Measurements from ENCODE around the gene MIS18BP1. TPM values are rescaled to one million over a fixed set of nuclear protein-coding genes. Genes with fewer than 3 reads are reported as not detected.

Gene MIS18BP1
- total and polyA plus RNA-seq, 9 of the 15 experiments (the other 6 are each of a cell fraction or from before 2014, with no cell fraction given): 5.0 to 29.1 (median 19.1) TPM

DNA sequence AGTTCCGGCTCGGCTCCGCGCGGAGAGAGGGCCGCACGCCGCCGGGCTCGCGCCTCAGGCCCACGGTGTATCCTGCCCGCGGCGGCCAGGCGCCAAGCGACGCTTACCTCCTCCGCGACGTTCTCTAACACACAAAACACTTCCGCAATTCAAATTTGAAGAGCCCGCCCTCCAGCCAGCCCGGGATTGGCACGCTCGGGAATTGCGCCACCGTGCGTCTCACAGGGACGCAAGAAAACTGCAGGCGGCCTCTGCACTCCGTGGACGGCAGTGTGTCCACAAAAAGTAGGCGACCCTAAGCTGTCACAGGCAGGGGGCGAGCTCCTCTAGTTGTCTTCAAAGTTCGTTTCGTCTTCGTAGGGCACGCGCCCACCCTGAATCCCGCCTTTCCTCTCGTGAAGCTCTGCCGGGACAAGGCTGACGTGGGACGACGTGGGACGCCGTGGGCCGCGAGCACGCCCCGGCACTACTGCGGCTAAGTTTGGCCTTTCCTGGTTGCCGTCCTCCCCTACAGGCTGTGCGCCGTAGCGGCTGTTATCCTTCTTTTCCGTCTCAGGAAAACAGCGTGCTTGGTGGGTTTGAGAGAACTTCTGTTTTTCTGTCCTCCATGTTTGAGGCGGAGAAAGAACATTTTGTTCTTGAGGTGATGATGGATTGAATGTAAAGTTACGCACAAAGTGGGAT lies at the start of gene MIS18BP1 (continued):
- TF ChIP-seq, protein P1, sequence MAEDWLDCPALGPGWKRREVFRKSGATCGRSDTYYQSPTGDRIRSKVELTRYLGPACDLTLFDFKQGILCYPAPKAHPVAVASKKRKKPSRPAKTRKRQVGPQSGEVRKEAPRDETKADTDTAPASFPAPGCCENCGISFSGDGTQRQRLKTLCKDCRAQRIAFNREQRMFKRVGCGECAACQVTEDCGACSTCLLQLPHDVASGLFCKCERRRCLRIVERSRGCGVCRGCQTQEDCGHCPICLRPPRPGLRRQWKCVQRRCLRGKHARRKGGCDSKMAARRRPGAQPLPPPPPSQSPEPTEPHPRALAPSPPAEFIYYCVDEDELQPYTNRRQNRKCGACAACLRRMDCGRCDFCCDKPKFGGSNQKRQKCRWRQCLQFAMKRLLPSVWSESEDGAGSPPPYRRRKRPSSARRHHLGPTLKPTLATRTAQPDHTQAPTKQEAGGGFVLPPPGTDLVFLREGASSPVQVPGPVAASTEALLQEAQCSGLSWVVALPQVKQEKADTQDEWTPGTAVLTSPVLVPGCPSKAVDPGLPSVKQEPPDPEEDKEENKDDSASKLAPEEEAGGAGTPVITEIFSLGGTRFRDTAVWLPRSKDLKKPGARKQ (CRISPR knock-in tag; IDR thresholded peaks at IDR 0.05): peak; percentile 99
- TF ChIP-seq, protein P2, sequence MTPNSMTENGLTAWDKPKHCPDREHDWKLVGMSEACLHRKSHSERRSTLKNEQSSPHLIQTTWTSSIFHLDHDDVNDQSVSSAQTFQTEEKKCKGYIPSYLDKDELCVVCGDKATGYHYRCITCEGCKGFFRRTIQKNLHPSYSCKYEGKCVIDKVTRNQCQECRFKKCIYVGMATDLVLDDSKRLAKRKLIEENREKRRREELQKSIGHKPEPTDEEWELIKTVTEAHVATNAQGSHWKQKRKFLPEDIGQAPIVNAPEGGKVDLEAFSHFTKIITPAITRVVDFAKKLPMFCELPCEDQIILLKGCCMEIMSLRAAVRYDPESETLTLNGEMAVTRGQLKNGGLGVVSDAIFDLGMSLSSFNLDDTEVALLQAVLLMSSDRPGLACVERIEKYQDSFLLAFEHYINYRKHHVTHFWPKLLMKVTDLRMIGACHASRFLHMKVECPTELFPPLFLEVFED (CRISPR knock-in tag; conservative IDR thresholded peaks at IDR 0.05): no peak
- TF ChIP-seq, protein P3, sequence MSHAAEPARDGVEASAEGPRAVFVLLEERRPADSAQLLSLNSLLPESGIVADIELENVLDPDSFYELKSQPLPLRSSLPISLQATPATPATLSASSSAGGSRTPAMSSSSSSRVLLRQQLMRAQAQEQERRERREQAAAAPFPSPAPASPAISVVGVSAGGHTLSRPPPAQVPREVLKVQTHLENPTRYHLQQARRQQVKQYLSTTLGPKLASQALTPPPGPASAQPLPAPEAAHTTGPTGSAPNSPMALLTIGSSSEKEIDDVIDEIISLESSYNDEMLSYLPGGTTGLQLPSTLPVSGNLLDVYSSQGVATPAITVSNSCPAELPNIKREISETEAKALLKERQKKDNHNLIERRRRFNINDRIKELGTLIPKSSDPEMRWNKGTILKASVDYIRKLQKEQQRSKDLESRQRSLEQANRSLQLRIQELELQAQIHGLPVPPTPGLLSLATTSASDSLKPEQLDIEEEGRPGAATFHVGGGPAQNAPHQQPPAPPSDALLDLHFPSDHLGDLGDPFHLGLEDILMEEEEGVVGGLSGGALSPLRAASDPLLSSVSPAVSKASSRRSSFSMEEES (CRISPR knock-in tag; IDR thresholded peaks at IDR 0.05): no peak
- TF ChIP-seq, protein P4, sequence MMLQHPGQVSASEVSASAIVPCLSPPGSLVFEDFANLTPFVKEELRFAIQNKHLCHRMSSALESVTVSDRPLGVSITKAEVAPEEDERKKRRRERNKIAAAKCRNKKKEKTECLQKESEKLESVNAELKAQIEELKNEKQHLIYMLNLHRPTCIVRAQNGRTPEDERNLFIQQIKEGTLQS (IDR thresholded peaks at IDR 0.05): peak; percentile 66
- TF ChIP-seq, protein P4 (CRISPR knock-in tag; conservative IDR thresholded peaks at IDR 0.05): no peak
- TF ChIP-seq CCAR2 (IDR thresholded peaks at IDR 0.05; ENCODE audit: low read depth, low read length) (no peak), DPF2 (IDR thresholded peaks at IDR 0.05) (no peak), ZNF785 (CRISPR knock-in tag; IDR thresholded peaks at IDR 0.05) (no peak), ZNF197 (CRISPR knock-in tag; IDR thresholded peaks at IDR 0.05; ENCODE audit: low read depth) (no peak), KAT8 (IDR thresholded peaks at IDR 0.05; ENCODE audit: low read depth) (no peak), ZNF23 (CRISPR knock-in tag; IDR thresholded peaks at IDR 0.05) (no peak), DNMT1 (IDR thresholded peaks at IDR 0.05) (no peak), NRF1 (conservative IDR thresholded peaks at IDR 0.05 in 1 of 2, IDR thresholded peaks at IDR 0.05 in 1 of 2) (peak; percentile 24 to 31; a peak in 2 of 4 replicates), SMARCE1 (IDR thresholded peaks at IDR 0.05) (no peak), ZNF707 (CRISPR knock-in tag; conservative IDR thresholded peaks at IDR 0.05) (no peak), CBFA2T2 (conservative IDR thresholded peaks at IDR 0.05) (no peak), BMI1 (IDR thresholded peaks at IDR 0.05; ENCODE audit: low read length) (no peak), TBP (optimal IDR thresholded peaks at IDR 0.05; ENCODE audit: low read depth, low read length) (peak; percentile 56), KLF6 (CRISPR knock-in tag; IDR thresholded peaks at IDR 0.05; ENCODE audit: borderline replicate concordance) (no peak), CBFA2T3 (IDR thresholded peaks at IDR 0.05) (no peak), ZBTB7A (IDR thresholded peaks at IDR 0.05; ENCODE audit: borderline replicate concordance, control insufficient read depth, low read depth, low read length) (no peak), HDAC6 (IDR thresholded peaks at IDR 0.05; ENCODE audit: low read depth, low read length) (no peak)
- TF ChIP-seq, protein P5, sequence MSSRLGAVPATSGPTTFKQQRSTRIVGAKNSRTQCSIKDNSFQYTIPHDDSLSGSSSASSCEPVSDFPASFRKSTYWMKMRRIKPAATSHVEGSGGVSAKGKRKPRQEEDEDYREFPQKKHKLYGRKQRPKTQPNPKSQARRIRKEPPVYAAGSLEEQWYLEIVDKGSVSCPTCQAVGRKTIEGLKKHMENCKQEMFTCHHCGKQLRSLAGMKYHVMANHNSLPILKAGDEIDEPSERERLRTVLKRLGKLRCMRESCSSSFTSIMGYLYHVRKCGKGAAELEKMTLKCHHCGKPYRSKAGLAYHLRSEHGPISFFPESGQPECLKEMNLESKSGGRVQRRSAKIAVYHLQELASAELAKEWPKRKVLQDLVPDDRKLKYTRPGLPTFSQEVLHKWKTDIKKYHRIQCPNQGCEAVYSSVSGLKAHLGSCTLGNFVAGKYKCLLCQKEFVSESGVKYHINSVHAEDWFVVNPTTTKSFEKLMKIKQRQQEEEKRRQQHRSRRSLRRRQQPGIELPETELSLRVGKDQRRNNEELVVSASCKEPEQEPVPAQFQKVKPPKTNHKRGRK (tag; IDR thresholded peaks at IDR 0.05): no peak

Data from K562 (cell line).